SK-N-MC (cell line): ENCODE data around the gene AHCY.

ENCODE experiments used
- EZH2 ChIP-seq: fragments of 200-600 bp; sonication (generic); IDR thresholded peaks from one replicate; pipeline ENCODE4 v1.6.1; 2017; ENCODE audit warnings: antibody characterized with exemption
- FOXP2 ChIP-seq: optimal IDR thresholded peaks from 2 replicates; pipeline ENCODE3; 2011; ENCODE audit warnings: mild to moderate bottlenecking, moderate library complexity; ENCODE audit not compliant: insufficient read depth; ENCODE audit errors: extremely low read length, control extremely low read depth
- POLR2AphosphoS5 ChIP-seq: IDR thresholded peaks from 2 replicates; pipeline ENCODE4 v1.6.1; 2012; ENCODE audit warnings: mild to moderate bottlenecking, low read depth, low read length, borderline replicate concordance

DNA sequence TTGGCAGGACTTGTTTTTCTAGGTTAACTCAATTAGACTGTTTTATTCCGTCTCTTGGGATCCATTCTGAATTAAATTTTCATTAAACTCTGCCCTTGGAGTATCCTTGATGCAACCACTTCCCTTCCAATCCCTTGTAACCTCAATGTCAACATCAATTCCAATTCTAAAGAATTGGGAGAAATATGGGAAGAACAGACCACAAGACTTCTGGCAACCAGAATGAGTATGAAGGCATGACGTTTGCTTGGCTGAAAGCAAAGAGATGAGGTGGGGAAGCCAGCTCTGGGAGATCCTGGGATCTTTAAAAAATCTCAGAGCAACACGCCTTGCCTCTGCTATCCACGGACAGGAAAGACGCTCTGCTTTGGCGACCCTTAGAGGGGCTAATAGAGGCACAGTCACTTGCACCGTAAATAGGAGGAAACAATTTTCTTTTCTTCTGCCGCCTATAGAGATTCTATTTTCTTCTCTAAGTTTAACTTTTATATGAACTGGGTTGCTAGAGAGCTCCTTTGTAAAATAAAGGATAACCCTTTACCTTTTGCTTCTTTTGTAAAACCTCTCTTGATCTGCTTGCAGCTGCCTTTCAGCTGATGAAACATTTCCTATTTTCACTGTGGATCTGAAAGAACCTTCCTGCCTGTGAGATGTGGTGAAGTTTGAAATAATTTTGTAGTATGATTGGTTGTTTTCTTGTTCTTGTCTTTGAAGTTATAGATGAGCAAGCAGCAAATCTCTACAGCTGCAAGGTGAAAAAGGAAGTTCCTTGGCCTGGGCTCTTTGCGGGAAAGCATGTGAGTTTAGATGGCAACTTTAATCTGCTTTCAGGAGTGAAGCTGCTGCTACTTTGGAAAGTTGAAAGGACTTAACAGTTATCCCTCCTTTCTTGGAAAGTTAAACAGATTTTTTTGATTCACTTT is 62.2 kb downstream of the AHCY start, which contains the start of gene ASIP:
- no peak for TF ChIP-seq EZH2
- no peak for TF ChIP-seq POLR2AphosphoS5
- no peak for TF ChIP-seq FOXP2
